HepG2 (cell line): Measurements from ENCODE around the gene SPAG7. TPM values are rescaled to one million over a fixed set of nuclear protein-coding genes. Genes with fewer than 3 reads are reported as not detected.

Experiments used
- ATF1 ChIP-seq: IDR thresholded peaks from 2 replicates; pipeline ENCODE4 v1.6.1; 2016; ENCODE audit warnings: mild to moderate bottlenecking, control low read depth
- CHCHD3 ChIP-seq: sonication (generic); formaldehyde crosslinking; IDR thresholded peaks from 2 replicates; pipeline ENCODE4 v1.8.0; 2022; ENCODE audit warnings: mild to moderate bottlenecking, missing genetic modification reagents, moderate library complexity
- DMAP1 ChIP-seq: IDR thresholded peaks from 2 replicates; pipeline ENCODE4 v1.6.1; 2016
- E2F1 ChIP-seq: sonication (generic); formaldehyde crosslinking; IDR thresholded peaks from 2 replicates; pipeline ENCODE4 v1.5.0; 2020; ENCODE audit warnings: missing genetic modification reagents
- EEA1 ChIP-seq: sonication (generic); formaldehyde crosslinking; IDR thresholded peaks from 2 replicates; pipeline ENCODE4 v1.5.1; 2020; ENCODE audit warnings: mild to moderate bottlenecking, missing genetic modification reagents, borderline replicate concordance
- ELF3 ChIP-seq: IDR thresholded peaks from 2 replicates; pipeline ENCODE4 v1.6.1; 2016; ENCODE audit warnings: missing genetic modification reagents, missing compliant biosample characterization
- FOSL2 ChIP-seq: sonication (generic); formaldehyde crosslinking; IDR thresholded peaks from 2 replicates; pipeline ENCODE4 v1.4.0; 2020; ENCODE audit warnings: missing genetic modification reagents
- HOXD1 ChIP-seq: sonication (generic); formaldehyde crosslinking; IDR thresholded peaks from 2 replicates; pipeline ENCODE4 v1.5.0; 2020; ENCODE audit warnings: missing genetic modification reagents
- KDM2A ChIP-seq: sonication (generic); formaldehyde crosslinking; IDR thresholded peaks from 2 replicates; pipeline ENCODE4 v1.4.0; 2020; ENCODE audit warnings: low read depth, missing genetic modification reagents, borderline replicate concordance
- KDM5B ChIP-seq: sonication (generic); formaldehyde crosslinking; IDR thresholded peaks from 2 replicates; pipeline ENCODE4 v1.4.0; 2020; ENCODE audit warnings: missing genetic modification reagents, mild to moderate bottlenecking, borderline replicate concordance
- MEIS2 ChIP-seq: sonication (generic); formaldehyde crosslinking; IDR thresholded peaks from 2 replicates; pipeline ENCODE4 v1.9.0; 2021; ENCODE audit warnings: mild to moderate bottlenecking, missing genetic modification reagents
- NAIF1 ChIP-seq: sonication (generic); formaldehyde crosslinking; IDR thresholded peaks from 2 replicates; pipeline ENCODE4 v1.5.0; 2020; ENCODE audit warnings: mild to moderate bottlenecking, missing genetic modification reagents, borderline replicate concordance
- NR3C1 ChIP-seq: sonication (generic); formaldehyde crosslinking; IDR thresholded peaks from 2 replicates; pipeline ENCODE4 v1.4.0; 2020; ENCODE audit warnings: missing genetic modification reagents
- PAWR ChIP-seq: sonication (generic); formaldehyde crosslinking; IDR thresholded peaks from 2 replicates; pipeline ENCODE4 v1.4.0; 2020; ENCODE audit warnings: missing genetic modification reagents, mild to moderate bottlenecking, borderline replicate concordance
- RBM39 ChIP-seq: fragments of 200-400 bp; formaldehyde crosslinking; IDR thresholded peaks from one replicate; pipeline ENCODE4 v1.6.1; 2018; ENCODE audit warnings: antibody characterized with exemption, mild to moderate bottlenecking, low read depth, low read length; ENCODE audit not compliant: poor library complexity, severe bottlenecking
- SMAD1 ChIP-seq: sonication (generic); formaldehyde crosslinking; IDR thresholded peaks from 2 replicates; pipeline ENCODE4 v1.4.0; 2020; ENCODE audit warnings: missing genetic modification reagents, low read depth, mild to moderate bottlenecking, borderline replicate concordance
- TBL1XR1 ChIP-seq: fragments of 150-350 bp; IDR thresholded peaks from 2 replicates; pipeline ENCODE4 v1.6.1; 2014; ENCODE audit warnings: borderline replicate concordance, low read length; ENCODE audit not compliant: partially characterized antibody
- ZBTB8A ChIP-seq: sonication (generic); formaldehyde crosslinking; IDR thresholded peaks from 2 replicates; pipeline ENCODE4 v1.4.0; 2020; ENCODE audit warnings: mild to moderate bottlenecking, low read depth, missing genetic modification reagents, borderline replicate concordance
- ZMAT3 ChIP-seq: sonication (generic); formaldehyde crosslinking; conservative IDR thresholded peaks from 2 replicates; pipeline ENCODE4 v1.7.0; 2021; ENCODE audit warnings: missing genetic modification reagents
- ZNF17 ChIP-seq: sonication (generic); formaldehyde crosslinking; IDR thresholded peaks from 2 replicates; pipeline ENCODE4 v1.5.0; 2020; ENCODE audit warnings: mild to moderate bottlenecking, missing genetic modification reagents
- ZNF335 ChIP-seq: sonication (generic); formaldehyde crosslinking; IDR thresholded peaks from 2 replicates; pipeline ENCODE4 v1.4.0; 2020; ENCODE audit warnings: missing genetic modification reagents
- ZNF382 ChIP-seq: sonication (generic); formaldehyde crosslinking; IDR thresholded peaks from 2 replicates; pipeline ENCODE4 v1.5.0; 2020; ENCODE audit warnings: missing genetic modification reagents, mild to moderate bottlenecking, borderline replicate concordance
- ZNF563 ChIP-seq: sonication (generic); formaldehyde crosslinking; IDR thresholded peaks from 2 replicates; pipeline ENCODE4 v1.8.0; 2022; ENCODE audit warnings: mild to moderate bottlenecking, moderate library complexity, missing genetic modification reagents
- ZNF570 ChIP-seq: sonication (generic); formaldehyde crosslinking; IDR thresholded peaks from 2 replicates; pipeline ENCODE4 v1.4.0; 2020; ENCODE audit warnings: mild to moderate bottlenecking, missing genetic modification reagents, borderline replicate concordance
- ZNF660 ChIP-seq: sonication (generic); formaldehyde crosslinking; IDR thresholded peaks from 2 replicates; pipeline ENCODE4 v1.5.1; 2020; ENCODE audit warnings: mild to moderate bottlenecking, low read depth, missing genetic modification reagents, borderline replicate concordance
- ZNF737 ChIP-seq: sonication (generic); formaldehyde crosslinking; IDR thresholded peaks from 2 replicates; pipeline ENCODE4 v1.5.0; 2020; ENCODE audit warnings: missing genetic modification reagents, mild to moderate bottlenecking, borderline replicate concordance
- ZNF790 ChIP-seq: sonication (generic); formaldehyde crosslinking; IDR thresholded peaks from 2 replicates; pipeline ENCODE4 v1.8.0; 2022; ENCODE audit warnings: missing genetic modification reagents, mild to moderate bottlenecking, borderline replicate concordance
- ZNF816 ChIP-seq: sonication (generic); formaldehyde crosslinking; IDR thresholded peaks from 2 replicates; pipeline ENCODE4 v1.8.0; 2022; ENCODE audit warnings: missing genetic modification reagents, mild to moderate bottlenecking, borderline replicate concordance
- polyA plus RNA-seq, 8 experiments: library from polyadenylated mRNA; depleted of rRNA in 3 of 8; stranded (reverse) in 7 of 8; unstranded in 1 of 8; fragments of >200 nt; fragmentation: Illumina TruSeq in 4 of 8; extraction: Trizol in 4 of 8; gene quantifications; 2 replicates each; pipeline versions ENCODE4 v1.2.1 to v1.2.3, GENCODE V29; 2011 to 2016; ENCODE audit warnings: low read depth in 4 of 8, missing spikeins in 1 of 8, mixed read lengths in 1 of 8; ENCODE audit not compliant: insufficient read depth in 1 of 8
- total RNA-seq, 5 experiments: library from RNA; depleted of rRNA; stranded (reverse); fragments of >200 nt; fragmentation: Illumina TruSeq; extraction: Trizol; gene quantifications; 2 replicates each; pipeline ENCODE4 v1.2.3, GENCODE V29; 2016; ENCODE audit warnings: low read depth in 1 of 5
- TF ChIP-seq, protein P1 (sequence below): fragments of 450-650 bp; IDR thresholded peaks from 2 replicates; pipeline ENCODE4 v1.6.1; 2017

The SPAG7 gene
- total and polyA plus RNA-seq, 2 of the 13 experiments (the other 11 are each of a cell fraction or from before 2014, with no cell fraction given), result 51.0 to 59.0 TPM

DNA sequence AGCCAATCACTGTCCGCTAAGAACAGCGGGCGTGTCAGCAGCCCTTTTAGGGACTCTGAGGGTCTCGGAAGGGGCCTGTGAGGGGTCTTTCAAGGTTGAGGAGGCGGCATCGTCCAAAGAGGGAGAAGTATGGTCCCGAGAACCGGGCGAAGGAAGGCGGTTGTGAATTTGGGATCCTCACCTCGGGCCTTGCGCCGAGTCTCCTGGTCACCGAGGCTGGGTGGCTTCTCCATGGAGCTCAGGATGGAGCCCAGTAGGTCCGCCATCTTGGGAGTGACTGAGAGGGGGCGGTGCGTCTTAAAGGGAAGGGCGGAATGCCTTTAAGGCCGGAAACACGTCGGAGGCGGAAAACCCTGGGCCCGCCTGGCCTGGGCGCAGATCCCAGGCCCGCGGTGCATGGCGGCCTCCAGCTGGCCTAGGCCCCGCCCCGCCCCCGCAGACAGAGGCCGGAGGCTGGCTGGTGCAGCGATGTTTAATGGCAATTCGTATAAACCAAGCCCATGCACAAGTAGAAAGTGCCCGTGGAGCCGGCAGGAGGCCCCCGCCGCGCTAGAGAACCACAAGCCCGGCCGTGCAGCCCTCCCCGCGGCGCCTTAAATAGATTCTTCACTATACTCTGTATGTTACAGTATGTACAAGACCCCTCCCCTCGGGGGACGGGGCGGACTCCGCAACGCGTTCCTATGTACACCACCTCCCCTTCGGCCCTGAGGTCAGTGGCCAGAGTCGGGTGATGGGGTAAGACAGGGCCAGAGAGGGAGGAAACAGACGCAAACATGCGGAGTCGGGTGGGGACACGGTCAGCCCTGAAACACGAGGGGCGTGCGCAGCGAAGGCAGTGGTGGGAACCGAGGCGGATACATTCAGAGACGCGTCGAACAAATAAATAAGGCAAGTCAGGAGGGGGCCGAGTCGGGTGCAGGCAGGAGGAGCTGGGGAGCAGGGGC, at the start of gene SPAG7 (continued):
- peak; percentile 24; the same call in 1 of the 2 replicates for TF ChIP-seq E2F1 (CRISPR knock-in tag)
- TF ChIP-seq ZMAT3 (CRISPR knock-in tag), result peak; percentile 39; the same call in 1 of the 2 replicates
- TF ChIP-seq SMAD1 (CRISPR knock-in tag), result no peak
- no peak for TF ChIP-seq PAWR
- no peak for TF ChIP-seq NAIF1 (CRISPR knock-in tag)
- no peak for TF ChIP-seq ZNF563
- peak; percentile 68; the same call in 1 of the 2 replicates for TF ChIP-seq KDM2A (CRISPR knock-in tag)
- TF ChIP-seq ZNF382, result no peak
- TF ChIP-seq KDM5B (CRISPR knock-in tag), result no peak
- TF ChIP-seq ZBTB8A (CRISPR knock-in tag), result no peak; the same call in 1 of the 2 replicates
- TF ChIP-seq TBL1XR1, result no peak
- TF ChIP-seq ZNF737, result no peak
- peak; percentile 12; the same call in 1 of the 2 replicates for TF ChIP-seq EEA1
- peak; percentile 50 for TF ChIP-seq FOSL2 (CRISPR knock-in tag)
- TF ChIP-seq ATF1, result peak; percentile 76; the same call in 1 of the 2 replicates
- TF ChIP-seq ZNF816 (CRISPR knock-in tag), result no peak
- TF ChIP-seq NR3C1 (CRISPR knock-in tag), result no peak
- no peak for TF ChIP-seq ZNF570
- no peak for TF ChIP-seq CHCHD3 (CRISPR knock-in tag)
- no peak for TF ChIP-seq HOXD1 (CRISPR knock-in tag)
- TF ChIP-seq, protein P1, sequence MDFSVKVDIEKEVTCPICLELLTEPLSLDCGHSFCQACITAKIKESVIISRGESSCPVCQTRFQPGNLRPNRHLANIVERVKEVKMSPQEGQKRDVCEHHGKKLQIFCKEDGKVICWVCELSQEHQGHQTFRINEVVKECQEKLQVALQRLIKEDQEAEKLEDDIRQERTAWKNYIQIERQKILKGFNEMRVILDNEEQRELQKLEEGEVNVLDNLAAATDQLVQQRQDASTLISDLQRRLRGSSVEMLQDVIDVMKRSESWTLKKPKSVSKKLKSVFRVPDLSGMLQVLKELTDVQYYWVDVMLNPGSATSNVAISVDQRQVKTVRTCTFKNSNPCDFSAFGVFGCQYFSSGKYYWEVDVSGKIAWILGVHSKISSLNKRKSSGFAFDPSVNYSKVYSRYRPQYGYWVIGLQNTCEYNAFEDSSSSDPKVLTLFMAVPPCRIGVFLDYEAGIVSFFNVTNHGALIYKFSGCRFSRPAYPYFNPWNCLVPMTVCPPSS, result no peak
- TF ChIP-seq ZNF660, result no peak
- TF ChIP-seq ZNF17 (CRISPR knock-in tag), result no peak
- TF ChIP-seq ELF3 (CRISPR knock-in tag), result peak; percentile 47
- TF ChIP-seq MEIS2 (CRISPR knock-in tag), result no peak
- 0 out of 2 replicates have a peak, but pooled peaks have one; percentile 79 for TF ChIP-seq ZNF790 (CRISPR knock-in tag)
- TF ChIP-seq DMAP1, result peak; percentile 81; the same call in 1 of the 2 replicates
- TF ChIP-seq ZNF335, result peak; percentile 58
- no peak for TF ChIP-seq RBM39
